Measurements from ENCODE around the gene ASIC4.

ASIC4 gene

DNA sequence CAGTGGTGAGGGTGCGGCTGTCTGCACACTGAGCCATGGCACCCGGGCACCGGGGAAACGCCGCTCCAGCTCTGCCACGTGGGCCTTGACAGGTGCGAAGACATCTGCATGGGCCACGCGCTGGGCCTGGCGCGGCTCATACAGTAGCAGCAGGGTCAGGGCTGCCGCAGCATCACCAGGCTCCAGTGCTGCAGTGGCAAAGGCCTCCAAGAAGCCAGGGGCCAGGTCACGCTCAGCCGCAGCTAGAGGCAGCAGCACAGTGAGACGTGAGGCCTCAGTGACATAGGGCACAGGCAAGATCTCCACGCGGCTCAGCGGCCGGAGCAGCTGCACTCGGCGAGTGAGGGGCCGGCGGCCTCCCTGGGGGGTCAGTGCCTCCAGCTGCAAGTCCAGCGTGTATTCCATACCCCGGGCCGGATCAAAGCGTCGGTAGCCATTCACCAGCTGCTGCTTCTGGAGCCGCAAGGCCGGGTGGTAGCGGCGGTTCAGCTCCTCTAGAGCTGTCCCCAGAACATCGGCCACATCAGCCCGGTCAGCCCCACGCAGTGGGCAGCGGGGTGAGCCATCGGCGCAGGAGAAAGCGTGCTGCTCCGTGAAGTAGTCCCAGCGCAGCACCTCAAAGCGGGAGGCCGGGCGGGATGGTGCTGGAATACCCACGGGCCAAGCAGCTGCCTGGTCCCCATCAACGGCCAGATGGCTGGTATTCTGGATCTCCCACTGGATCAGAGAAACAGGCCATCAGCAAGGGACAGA, 25.8 kb downstream of the ASIC4 start:
- Histone ChIP-seq H3K79me1 (ENCODE audit: low read depth, low read length) (peaks cover 4% of the 10 kb centered on the region), H3K9ac (ENCODE audit: low read depth, low read length, poor library complexity) (peak overlapping the region; percentile 12), H3K27ac (replicated peaks; ENCODE audit: low read length) (no peak overlapping the region), H3K27me3 (ENCODE audit: control insufficient read depth in 3 of 3, insufficient read depth in 3 of 3, low read depth in 1 of 3, low read length in 3 of 3) (peaks cover 0 to 15% (median 2%) of the 10 kb centered on the region in 3 experiments), H2AK5ac (ENCODE audit: low read depth, low read length) (peak overlapping the region; percentile 63), H3K4me2 (ENCODE audit: insufficient read depth, low read length, poor library complexity, severe bottlenecking) (no peak overlapping the region), H2BK12ac (ENCODE audit: low read length) (peak overlapping the region; percentile 22), H4K8ac (ENCODE audit: low read depth, low read length) (no peak overlapping the region), H2BK15ac (ENCODE audit: low read length) (peak overlapping the region; percentile 26), H3K36me3 (replicated peaks in 1 of 2; ENCODE audit: control insufficient read depth in 2 of 2, insufficient read depth in 2 of 2, low read length in 2 of 2) (peaks cover 13 to 32% of the 10 kb centered on the region in 2 donors), H3K14ac (ENCODE audit: low read length) (no peak overlapping the region), H3K9me3 (replicated peaks in 1 of 2; ENCODE audit: control insufficient read depth in 2 of 2, insufficient read depth in 1 of 2, low read depth in 1 of 2, low read length in 2 of 2) (no peaks in the 10 kb centered on the region), H2AFZ (ENCODE audit: low read length) (no peak overlapping the region), H3K23ac (ENCODE audit: low read depth, low read length, poor library complexity) (peak overlapping the region; percentile 12), H3K4me3 (ENCODE audit: low read length in 2 of 2) (no peak overlapping the region), H4K91ac (ENCODE audit: low read depth, low read length, poor library complexity) (no peak overlapping the region), H3K18ac (ENCODE audit: low read length) (no peak overlapping the region), H3K4me1 (ENCODE audit: control insufficient read depth in 2 of 2, insufficient read depth in 1 of 2, low read depth in 1 of 2, low read length in 2 of 2) (peaks cover 23 to 28% of the 10 kb centered on the region in 2 donors), H2BK120ac (ENCODE audit: low read depth, low read length) (no peak overlapping the region), H3K4ac (ENCODE audit: low read length) (no peak overlapping the region), H2BK5ac (ENCODE audit: low read length) (peak overlapping the region; percentile 39)
- DNase-seq (ENCODE audit: low spot score): no peak
- WGBS, 2 donors (ENCODE audit: extremely low coverage in 2 of 2, insufficient read length in 2 of 2, insufficient replicate concordance in 1 of 2): no CpG with 5 or more reads among the region's 46 CpGs

DNA sequence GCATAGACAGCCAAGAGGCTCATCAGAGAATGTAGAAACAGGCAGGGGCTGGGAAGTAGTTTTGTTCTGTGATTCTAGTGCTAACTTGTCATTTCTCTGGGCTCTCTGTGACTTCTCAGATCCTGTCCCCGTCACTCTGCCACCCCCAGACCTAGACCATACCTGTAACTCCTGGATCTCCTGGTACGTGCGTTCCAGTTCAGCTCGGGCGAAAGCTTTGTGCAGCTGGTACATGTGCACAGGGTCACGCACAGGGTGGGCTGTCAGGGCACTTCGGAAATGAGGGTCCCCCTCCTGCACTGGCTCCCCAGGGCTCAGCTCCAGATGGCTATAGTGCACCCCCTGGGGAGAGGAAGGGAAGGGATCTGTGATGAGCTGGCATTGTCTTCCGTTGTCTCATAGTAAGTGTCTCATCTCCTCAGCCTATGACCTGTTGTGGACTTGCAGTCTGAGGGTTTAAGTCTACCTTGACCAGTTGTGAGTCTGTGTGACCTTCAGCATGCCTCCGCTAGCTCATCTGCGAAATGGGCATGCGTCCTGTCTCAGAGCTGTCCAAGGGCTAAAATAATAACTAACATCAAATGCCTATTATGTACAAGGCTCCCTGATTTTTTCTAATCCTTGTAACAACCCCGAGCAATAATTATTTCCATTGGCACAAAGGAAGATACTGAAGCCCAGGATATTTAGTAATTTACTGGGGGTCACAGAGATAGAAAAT, 26.7 kb downstream of the ASIC4 start:
- Histone ChIP-seq H2BK120ac (ENCODE audit: low read depth, low read length) (no peak overlapping the region), H4K8ac (ENCODE audit: low read depth, low read length) (no peak overlapping the region), H3K4me3 (ENCODE audit: low read length in 2 of 2) (peak overlapping the region in 1 of 2 donors; percentile 50), H3K18ac (ENCODE audit: low read length) (no peak overlapping the region), H2BK5ac (ENCODE audit: low read length) (no peak overlapping the region), H2BK12ac (ENCODE audit: low read length) (no peak overlapping the region), H3K4me1 (ENCODE audit: control insufficient read depth in 2 of 2, insufficient read depth in 1 of 2, low read depth in 1 of 2, low read length in 2 of 2) (peaks cover 23 to 28% of the 10 kb centered on the region in 2 donors), H2AK5ac (ENCODE audit: low read depth, low read length) (no peak overlapping the region), H3K4me2 (ENCODE audit: insufficient read depth, low read length, poor library complexity, severe bottlenecking) (no peak overlapping the region), H3K9me3 (replicated peaks in 1 of 2; ENCODE audit: control insufficient read depth in 2 of 2, insufficient read depth in 1 of 2, low read depth in 1 of 2, low read length in 2 of 2) (no peaks in the 10 kb centered on the region), H3K79me1 (ENCODE audit: low read depth, low read length) (peaks cover 4% of the 10 kb centered on the region), H3K27ac (replicated peaks; ENCODE audit: low read length) (no peak overlapping the region), H2BK15ac (ENCODE audit: low read length) (no peak overlapping the region), H4K91ac (ENCODE audit: low read depth, low read length, poor library complexity) (no peak overlapping the region), H2AFZ (ENCODE audit: low read length) (no peak overlapping the region), H3K4ac (ENCODE audit: low read length) (no peak overlapping the region), H3K23ac (ENCODE audit: low read depth, low read length, poor library complexity) (no peak overlapping the region), H3K9ac (ENCODE audit: low read depth, low read length, poor library complexity) (no peak overlapping the region), H3K36me3 (replicated peaks in 1 of 2; ENCODE audit: control insufficient read depth in 2 of 2, insufficient read depth in 2 of 2, low read length in 2 of 2) (peaks cover 13 to 32% of the 10 kb centered on the region in 2 donors), H3K14ac (ENCODE audit: low read length) (no peak overlapping the region), H3K27me3 (ENCODE audit: control insufficient read depth in 3 of 3, insufficient read depth in 3 of 3, low read depth in 1 of 3, low read length in 3 of 3) (peaks cover 0 to 16% (median 0%) of the 10 kb centered on the region in 3 experiments)
- WGBS, 2 donors (ENCODE audit: extremely low coverage in 2 of 2, insufficient read length in 2 of 2, insufficient replicate concordance in 1 of 2): no CpG with 5 or more reads among the region's 12 CpGs
- DNase-seq (ENCODE audit: low spot score): no peak

DNA sequence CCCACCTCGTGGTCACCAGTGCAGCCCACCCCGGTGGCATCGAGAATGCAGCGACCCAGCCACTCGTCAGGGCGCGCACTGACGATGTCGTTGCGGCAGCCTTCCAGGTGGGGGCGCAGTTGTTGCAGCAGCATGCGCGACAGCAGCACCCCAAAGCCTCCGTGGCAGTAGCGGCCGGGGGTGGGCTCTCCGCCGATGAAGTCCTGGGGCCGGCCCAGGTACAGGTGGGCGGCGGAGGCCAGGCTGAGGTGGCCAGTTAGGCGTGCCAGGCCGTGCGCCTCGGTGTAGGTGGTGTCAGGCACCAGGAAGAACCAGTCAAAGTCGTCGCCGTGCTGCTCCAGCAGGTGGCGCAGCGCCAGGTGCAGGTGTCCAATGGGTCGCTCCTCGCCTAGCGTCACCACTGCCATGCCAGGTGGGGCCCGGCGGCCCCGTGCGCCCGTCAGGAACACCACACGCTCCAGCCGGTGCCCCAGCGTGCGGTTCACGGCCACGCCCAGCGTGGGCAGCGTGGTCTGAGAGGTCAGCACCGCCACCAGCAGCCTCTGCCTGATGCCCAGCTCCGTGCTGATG, 27.4 kb downstream of the ASIC4 start:
- Histone ChIP-seq H3K4me3 (ENCODE audit: low read length in 2 of 2) (peak overlapping the region in 1 of 2 donors; percentile 65), H3K79me1 (ENCODE audit: low read depth, low read length) (peaks cover 4% of the 10 kb centered on the region), H3K4ac (ENCODE audit: low read length) (no peak overlapping the region), H3K4me1 (ENCODE audit: control insufficient read depth in 2 of 2, insufficient read depth in 1 of 2, low read depth in 1 of 2, low read length in 2 of 2) (peaks cover 23 to 28% of the 10 kb centered on the region in 2 donors), H2BK120ac (ENCODE audit: low read depth, low read length) (no peak overlapping the region), H4K91ac (ENCODE audit: low read depth, low read length, poor library complexity) (no peak overlapping the region), H3K4me2 (ENCODE audit: insufficient read depth, low read length, poor library complexity, severe bottlenecking) (peak overlapping the region; percentile 86), H2BK5ac (ENCODE audit: low read length) (no peak overlapping the region), H3K23ac (ENCODE audit: low read depth, low read length, poor library complexity) (no peak overlapping the region), H2AK5ac (ENCODE audit: low read depth, low read length) (peak overlapping the region; percentile 47), H2BK15ac (ENCODE audit: low read length) (peak overlapping the region; percentile 84), H2AFZ (ENCODE audit: low read length) (peak overlapping the region; percentile 75), H3K9ac (ENCODE audit: low read depth, low read length, poor library complexity) (peak overlapping the region; percentile 82), H3K9me3 (replicated peaks in 1 of 2; ENCODE audit: control insufficient read depth in 2 of 2, insufficient read depth in 1 of 2, low read depth in 1 of 2, low read length in 2 of 2) (no peaks in the 10 kb centered on the region), H3K27me3 (ENCODE audit: control insufficient read depth in 3 of 3, insufficient read depth in 3 of 3, low read depth in 1 of 3, low read length in 3 of 3) (peaks cover 0 to 16% (median 0%) of the 10 kb centered on the region in 3 experiments), H3K36me3 (replicated peaks in 1 of 2; ENCODE audit: control insufficient read depth in 2 of 2, insufficient read depth in 2 of 2, low read length in 2 of 2) (peaks cover 13 to 32% of the 10 kb centered on the region in 2 donors), H3K27ac (replicated peaks; ENCODE audit: low read length) (no peak overlapping the region), H4K8ac (ENCODE audit: low read depth, low read length) (no peak overlapping the region), H3K14ac (ENCODE audit: low read length) (no peak overlapping the region), H3K18ac (ENCODE audit: low read length) (peak overlapping the region; percentile 96), H2BK12ac (ENCODE audit: low read length) (no peak overlapping the region)
- WGBS, 2 donors (ENCODE audit: extremely low coverage in 2 of 2, insufficient read length in 2 of 2, insufficient replicate concordance in 1 of 2): no CpG with 5 or more reads among the region's 48 CpGs
- DNase-seq (ENCODE audit: low spot score): peak; percentile 78
